Sigmoid colon (tissue), 4 donors: ENCODE measurements around the gene CD4.

Source experiments
- CTCF ChIP-seq, 4 experiments: fragments of 450-650 bp in 3 of 4; fragments of 200-600 bp in 1 of 4; IDR thresholded peaks; one replicate each; pipeline ENCODE4 v1.5.1; 2016 to 2019; ENCODE audit warnings: antibody characterized with exemption in 4 of 4, mild to moderate bottlenecking in 3 of 4, moderate library complexity in 2 of 4
- POLR2AphosphoS5 ChIP-seq, 4 donors: sonication (generic); formaldehyde crosslinking; IDR thresholded peaks; one replicate each; pipeline ENCODE4 v1.6.1; 2017; ENCODE audit warnings: antibody characterized with exemption in 4 of 4

- TF ChIP-seq POLR2AphosphoS5 (IDR thresholded peaks at IDR 0.05) (no peak), CTCF (IDR thresholded peaks at IDR 0.05) (no peak)
Measured at GRCh38 chr12:6863033-6863432, 73.7 kb downstream of the CD4 start.
